Measurements from ENCODE around the gene TAS2R30. TPM values are rescaled to one million over a fixed set of nuclear protein-coding genes. Genes with fewer than 3 reads are reported as not detected.

The TAS2R30 gene
- total RNA-seq, 2 donors from 2014 or later: 1.4 to 2.0 TPM

- Histone ChIP-seq H3K27me3 (no peaks in the 10 kb centered on the region), H3K4me1 (no peaks in the 10 kb centered on the region), H3K27ac (no peak overlapping the region), H3K9ac (ENCODE audit: low read depth in 2 of 2, low read length in 2 of 2) (no peak overlapping the region), H3K9me3 (no peaks in the 10 kb centered on the region), H3K36me3 (no peaks in the 10 kb centered on the region), H3K4me3 (no peak overlapping the region)
- intact Hi-C loops (cut with DNase I): no loop called here
- no peak for TF ChIP-seq CTCF (IDR thresholded peaks at IDR 0.05)
- DNase-seq: no peak
Observed at GRCh38 chr12:11147420-11147819, 13.0 kb upstream of the TAS2R30 start.

- no peak overlapping the region for H3K4me3 ChIP-seq
- TF ChIP-seq CTCF (IDR thresholded peaks at IDR 0.05): no peak
- no peaks in the 10 kb centered on the region for H3K4me1 ChIP-seq
- H3K9me3 ChIP-seq: no peaks in the 10 kb centered on the region
- H3K27me3 ChIP-seq: no peaks in the 10 kb centered on the region
- H3K36me3 ChIP-seq: no peaks in the 10 kb centered on the region
- no peak overlapping the region for H3K9ac ChIP-seq (ENCODE audit: low read depth in 2 of 2, low read length in 2 of 2)
- DNase-seq: no peak
- no peak overlapping the region for H3K27ac ChIP-seq
- intact Hi-C loops (cut with DNase I): no loop called here
Observed at GRCh38 chr12:11144297-11144696, 9.9 kb upstream of the TAS2R30 start.

- H3K27me3 ChIP-seq: no peaks in the 10 kb centered on the region
- no peaks in the 10 kb centered on the region for H3K4me1 ChIP-seq
- H3K36me3 ChIP-seq: no peaks in the 10 kb centered on the region
- no peak overlapping the region for H3K4me3 ChIP-seq
- no peak overlapping the region for H3K27ac ChIP-seq
- H3K9me3 ChIP-seq: no peaks in the 10 kb centered on the region
- no peak overlapping the region for H3K9ac ChIP-seq (ENCODE audit: low read depth in 2 of 2, low read length in 2 of 2)
- DNase-seq: no peak
- intact Hi-C loops (cut with DNase I): no loop called here
- TF ChIP-seq CTCF (IDR thresholded peaks at IDR 0.05): no peak
Observed at GRCh38 chr12:11143352-11143751, 8.9 kb upstream of the TAS2R30 start.

GRCh38 chr12:11136075-11136474 lies 1.6 kb upstream of the TAS2R30 start:
- Histone ChIP-seq H3K36me3 (no peaks in the 10 kb centered on the region), H3K4me1 (no peaks in the 10 kb centered on the region), H3K27ac (no peak overlapping the region), H3K9me3 (no peaks in the 10 kb centered on the region), H3K27me3 (no peaks in the 10 kb centered on the region), H3K4me3 (no peak overlapping the region), H3K9ac (ENCODE audit: low read depth in 2 of 2, low read length in 2 of 2) (no peak overlapping the region)
- intact Hi-C loops (cut with DNase I): no loop called here
- no peak for DNase-seq
- no peak for TF ChIP-seq CTCF (IDR thresholded peaks at IDR 0.05)

- Histone ChIP-seq H3K4me1 (no peaks in the 10 kb centered on the region), H3K27ac (no peak overlapping the region), H3K4me3 (no peak overlapping the region), H3K9ac (ENCODE audit: low read depth in 2 of 2, low read length in 2 of 2) (no peak overlapping the region), H3K36me3 (no peaks in the 10 kb centered on the region), H3K27me3 (no peaks in the 10 kb centered on the region), H3K9me3 (no peaks in the 10 kb centered on the region)
- intact Hi-C loops (cut with DNase I): no loop called here
- TF ChIP-seq CTCF (IDR thresholded peaks at IDR 0.05): no peak
- no peak for DNase-seq
Observed at GRCh38 chr12:11133816-11134215, 628 bp downstream of the TAS2R30 start.

- DNase-seq: no peak
- no peak overlapping the region for H3K27ac ChIP-seq
- no peaks in the 10 kb centered on the region for H3K27me3 ChIP-seq
- H3K9me3 ChIP-seq: no peaks in the 10 kb centered on the region
- intact Hi-C loops (cut with DNase I): no loop called here
- H3K4me3 ChIP-seq: no peak overlapping the region
- H3K9ac ChIP-seq (ENCODE audit: low read depth in 2 of 2, low read length in 2 of 2): no peak overlapping the region
- H3K4me1 ChIP-seq: no peaks in the 10 kb centered on the region
- TF ChIP-seq CTCF (IDR thresholded peaks at IDR 0.05): no peak
- no peaks in the 10 kb centered on the region for H3K36me3 ChIP-seq
Observed at GRCh38 chr12:11133162-11133561, 1.3 kb downstream of the TAS2R30 start.
